HL-60 (cell line): ENCODE results near the gene ZNF213.

ENCODE experiments used
- DNase-seq, 2 experiments: peaks; one replicate each; pipeline ENCODE4 v3.0.0-alpha.2; 2010 to 2020; ENCODE audit warnings: low read depth in 1 of 2, low spot score in 1 of 2
- H3K27ac ChIP-seq: fragments of 250-450 bp; sonication (Bioruptor Pico); replicated peaks from 2 replicates; pipeline ENCODE4 v1.5.1; 2020; ENCODE audit warnings: mild to moderate bottlenecking, moderate library complexity
- H3K27me3 ChIP-seq: fragments of 250-450 bp; sonication (Bioruptor Pico); 2 replicates; pipeline ENCODE4 v1.5.1; 2021; ENCODE audit warnings: mild to moderate bottlenecking, moderate library complexity; ENCODE audit not compliant: insufficient read depth, poor library complexity, severe bottlenecking
- H3K4me3 ChIP-seq: replicated peaks from 2 replicates; pipeline ENCODE4 v1.5.1; 2011; ENCODE audit warnings: mild to moderate bottlenecking, control low read depth, low read length; ENCODE audit not compliant: insufficient read depth
- GABPA ChIP-seq: IDR thresholded peaks from 2 replicates; pipeline ENCODE4 v1.6.1; 2012; ENCODE audit warnings: low read depth
- POLR2AphosphoS5 ChIP-seq: IDR thresholded peaks from 2 replicates; pipeline ENCODE4 v1.6.1; 2012; ENCODE audit warnings: low read depth
- SPI1 ChIP-seq: IDR thresholded peaks from 2 replicates; pipeline ENCODE4 v1.6.1; 2012; ENCODE audit warnings: low read depth, mild to moderate bottlenecking, borderline replicate concordance
- TF ChIP-seq, protein P1 (sequence below): IDR thresholded peaks from 2 replicates; pipeline ENCODE4 v1.6.1; 2012; ENCODE audit warnings: low read depth; ENCODE audit not compliant: insufficient replicate concordance
- TF ChIP-seq, protein P2 (sequence below): IDR thresholded peaks from one replicate; pipeline ENCODE4 v1.5.1; 2011; ENCODE audit warnings: low read length, control low read depth, inconsistent platforms; ENCODE audit not compliant: insufficient read depth

ZNF213 gene

DNA sequence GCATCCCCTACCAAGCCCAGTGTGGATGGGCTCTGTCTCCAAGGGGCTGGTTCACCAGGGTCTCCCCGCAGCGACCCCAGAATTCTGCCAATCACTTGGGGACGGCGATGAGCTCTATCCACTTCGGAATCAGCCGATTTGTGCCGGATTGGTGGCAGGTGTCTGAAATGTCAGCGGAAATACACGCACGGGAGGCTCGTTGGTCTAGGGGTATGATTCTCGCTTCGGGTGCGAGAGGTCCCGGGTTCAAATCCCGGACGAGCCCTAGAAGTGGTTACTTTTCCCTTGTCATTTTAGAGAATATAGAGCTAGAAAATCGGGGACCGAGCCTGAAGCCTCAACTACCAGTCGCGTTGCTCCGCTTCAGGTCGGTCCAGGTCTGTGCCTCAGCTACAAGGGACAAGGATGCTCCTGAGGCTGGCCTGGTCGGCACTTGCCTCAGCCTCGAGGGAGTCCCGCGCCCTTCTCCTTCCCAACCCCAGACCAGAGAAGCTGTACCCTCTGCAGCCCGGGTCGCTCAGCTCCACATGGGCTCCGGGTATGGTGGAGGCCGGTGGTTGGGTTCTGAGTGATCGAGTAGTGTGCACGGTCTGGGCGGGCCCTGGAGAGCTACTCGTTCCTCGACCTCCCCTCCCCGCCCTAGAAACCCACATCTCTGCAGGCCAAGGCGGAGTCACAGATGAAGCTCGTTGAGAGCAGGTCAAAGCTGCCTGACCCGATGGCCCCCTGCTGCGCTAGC is 37.2 kb downstream of the ZNF213 start:
- H3K27ac ChIP-seq, result no peak overlapping the region
- peaks cover 69% of the 10 kb centered on the region for H3K27me3 ChIP-seq
- DNase-seq, result no peak
- TF ChIP-seq, protein P1, sequence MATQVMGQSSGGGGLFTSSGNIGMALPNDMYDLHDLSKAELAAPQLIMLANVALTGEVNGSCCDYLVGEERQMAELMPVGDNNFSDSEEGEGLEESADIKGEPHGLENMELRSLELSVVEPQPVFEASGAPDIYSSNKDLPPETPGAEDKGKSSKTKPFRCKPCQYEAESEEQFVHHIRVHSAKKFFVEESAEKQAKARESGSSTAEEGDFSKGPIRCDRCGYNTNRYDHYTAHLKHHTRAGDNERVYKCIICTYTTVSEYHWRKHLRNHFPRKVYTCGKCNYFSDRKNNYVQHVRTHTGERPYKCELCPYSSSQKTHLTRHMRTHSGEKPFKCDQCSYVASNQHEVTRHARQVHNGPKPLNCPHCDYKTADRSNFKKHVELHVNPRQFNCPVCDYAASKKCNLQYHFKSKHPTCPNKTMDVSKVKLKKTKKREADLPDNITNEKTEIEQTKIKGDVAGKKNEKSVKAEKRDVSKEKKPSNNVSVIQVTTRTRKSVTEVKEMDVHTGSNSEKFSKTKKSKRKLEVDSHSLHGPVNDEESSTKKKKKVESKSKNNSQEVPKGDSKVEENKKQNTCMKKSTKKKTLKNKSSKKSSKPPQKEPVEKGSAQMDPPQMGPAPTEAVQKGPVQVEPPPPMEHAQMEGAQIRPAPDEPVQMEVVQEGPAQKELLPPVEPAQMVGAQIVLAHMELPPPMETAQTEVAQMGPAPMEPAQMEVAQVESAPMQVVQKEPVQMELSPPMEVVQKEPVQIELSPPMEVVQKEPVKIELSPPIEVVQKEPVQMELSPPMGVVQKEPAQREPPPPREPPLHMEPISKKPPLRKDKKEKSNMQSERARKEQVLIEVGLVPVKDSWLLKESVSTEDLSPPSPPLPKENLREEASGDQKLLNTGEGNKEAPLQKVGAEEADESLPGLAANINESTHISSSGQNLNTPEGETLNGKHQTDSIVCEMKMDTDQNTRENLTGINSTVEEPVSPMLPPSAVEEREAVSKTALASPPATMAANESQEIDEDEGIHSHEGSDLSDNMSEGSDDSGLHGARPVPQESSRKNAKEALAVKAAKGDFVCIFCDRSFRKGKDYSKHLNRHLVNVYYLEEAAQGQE, result no peak
- TF ChIP-seq, protein P2, sequence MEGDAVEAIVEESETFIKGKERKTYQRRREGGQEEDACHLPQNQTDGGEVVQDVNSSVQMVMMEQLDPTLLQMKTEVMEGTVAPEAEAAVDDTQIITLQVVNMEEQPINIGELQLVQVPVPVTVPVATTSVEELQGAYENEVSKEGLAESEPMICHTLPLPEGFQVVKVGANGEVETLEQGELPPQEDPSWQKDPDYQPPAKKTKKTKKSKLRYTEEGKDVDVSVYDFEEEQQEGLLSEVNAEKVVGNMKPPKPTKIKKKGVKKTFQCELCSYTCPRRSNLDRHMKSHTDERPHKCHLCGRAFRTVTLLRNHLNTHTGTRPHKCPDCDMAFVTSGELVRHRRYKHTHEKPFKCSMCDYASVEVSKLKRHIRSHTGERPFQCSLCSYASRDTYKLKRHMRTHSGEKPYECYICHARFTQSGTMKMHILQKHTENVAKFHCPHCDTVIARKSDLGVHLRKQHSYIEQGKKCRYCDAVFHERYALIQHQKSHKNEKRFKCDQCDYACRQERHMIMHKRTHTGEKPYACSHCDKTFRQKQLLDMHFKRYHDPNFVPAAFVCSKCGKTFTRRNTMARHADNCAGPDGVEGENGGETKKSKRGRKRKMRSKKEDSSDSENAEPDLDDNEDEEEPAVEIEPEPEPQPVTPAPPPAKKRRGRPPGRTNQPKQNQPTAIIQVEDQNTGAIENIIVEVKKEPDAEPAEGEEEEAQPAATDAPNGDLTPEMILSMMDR, result no peak
- TF ChIP-seq GABPA (no peak), SPI1 (no peak), POLR2AphosphoS5 (no peak)
- H3K4me3 ChIP-seq, result no peak overlapping the region

DNA sequence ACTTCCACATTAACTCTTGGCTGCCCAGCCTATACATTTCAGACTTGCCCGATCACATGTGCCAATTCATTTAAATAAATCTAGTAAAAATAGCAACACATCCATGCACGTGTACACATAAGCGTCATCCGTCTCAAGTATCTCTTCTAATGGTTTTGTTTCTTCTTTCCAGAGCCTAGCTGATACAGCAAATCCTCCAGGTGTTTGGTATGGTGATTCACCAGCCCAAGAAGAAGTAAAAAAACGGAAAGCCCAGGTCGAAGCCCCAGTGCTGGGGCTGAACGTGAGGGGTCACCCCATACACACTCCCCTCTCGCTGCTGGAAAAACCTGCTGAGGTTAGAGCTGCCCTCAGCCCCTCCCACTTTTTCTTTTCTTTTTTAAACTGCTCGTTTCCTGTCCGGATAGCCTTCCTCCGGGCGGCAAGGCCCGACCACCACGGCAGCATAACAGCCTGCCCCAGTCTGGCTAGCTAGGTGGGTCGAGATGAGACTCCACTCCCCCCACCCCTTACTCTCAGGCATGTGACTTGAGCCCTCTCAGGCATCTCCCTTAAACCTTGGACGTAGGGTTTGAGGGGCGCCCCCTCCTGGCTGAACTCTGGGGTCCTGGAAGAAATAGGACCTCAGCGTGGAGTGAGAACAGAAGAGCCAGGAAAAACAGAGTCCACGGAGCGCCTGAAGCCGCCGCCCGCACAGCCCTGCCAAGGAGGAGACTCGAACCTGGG is 39.2 kb downstream of the ZNF213 start:
- Histone ChIP-seq H3K27ac (no peak overlapping the region), H3K27me3 (peaks cover 66% of the 10 kb centered on the region), H3K4me3 (no peak overlapping the region)
- DNase-seq, result peak in 1 of 2 experiments; percentile 12
- no peak for TF ChIP-seq GABPA
- TF ChIP-seq, protein P2, result peak; percentile 17

DNA sequence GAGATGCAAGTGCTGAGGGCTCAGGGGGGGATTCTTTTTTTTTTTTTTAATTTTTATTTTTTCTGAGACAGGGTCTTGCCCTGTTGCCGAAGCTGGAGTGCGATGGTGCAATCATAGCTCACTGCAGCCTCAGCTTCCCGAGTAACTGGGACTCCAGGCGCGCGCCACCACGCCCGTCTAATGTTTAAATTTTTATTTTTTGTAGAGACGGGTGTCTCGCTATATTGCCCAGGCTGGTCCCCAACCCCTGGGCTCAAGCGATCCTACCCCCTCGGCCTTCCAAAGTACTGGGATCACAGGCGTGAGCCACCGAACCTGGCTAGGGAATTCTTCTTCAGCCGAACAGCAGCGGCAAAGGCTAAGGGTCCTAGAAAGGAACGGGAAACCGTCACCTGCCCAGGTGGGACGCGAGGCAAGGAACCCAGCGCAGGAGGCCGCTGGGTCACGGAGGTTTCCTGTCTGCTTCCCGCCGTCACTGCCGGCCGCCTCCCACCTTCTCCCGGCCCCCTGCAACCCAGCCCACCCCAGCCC is 39.9 kb downstream of the ZNF213 start:
- H3K4me3 ChIP-seq, result no peak overlapping the region
- TF ChIP-seq POLR2AphosphoS5 (no peak), SPI1 (no peak), GABPA (no peak)
- TF ChIP-seq, protein P2, result no peak
- TF ChIP-seq, protein P1, result no peak
- no peak overlapping the region for H3K27ac ChIP-seq
- peaks cover 66% of the 10 kb centered on the region for H3K27me3 ChIP-seq
- DNase-seq, result no peak
